NCI-H345 treated with DMSO at 0.1 percent for 48 hours (cell line): ENCODE measurements around the gene PDZD8.
"Not testable (repeated sequence)": the region's sequence is repeated elsewhere in the genome, so short reads cannot be mapped to it uniquely, and the experiment has no call there.

Source experiments
- DNase-seq: peaks from one replicate; lab custom pipeline; 2025; ENCODE audit not compliant: unreplicated experiment; lab: John Stamatoyannopoulos, UW

The PDZD8 gene

DNA sequence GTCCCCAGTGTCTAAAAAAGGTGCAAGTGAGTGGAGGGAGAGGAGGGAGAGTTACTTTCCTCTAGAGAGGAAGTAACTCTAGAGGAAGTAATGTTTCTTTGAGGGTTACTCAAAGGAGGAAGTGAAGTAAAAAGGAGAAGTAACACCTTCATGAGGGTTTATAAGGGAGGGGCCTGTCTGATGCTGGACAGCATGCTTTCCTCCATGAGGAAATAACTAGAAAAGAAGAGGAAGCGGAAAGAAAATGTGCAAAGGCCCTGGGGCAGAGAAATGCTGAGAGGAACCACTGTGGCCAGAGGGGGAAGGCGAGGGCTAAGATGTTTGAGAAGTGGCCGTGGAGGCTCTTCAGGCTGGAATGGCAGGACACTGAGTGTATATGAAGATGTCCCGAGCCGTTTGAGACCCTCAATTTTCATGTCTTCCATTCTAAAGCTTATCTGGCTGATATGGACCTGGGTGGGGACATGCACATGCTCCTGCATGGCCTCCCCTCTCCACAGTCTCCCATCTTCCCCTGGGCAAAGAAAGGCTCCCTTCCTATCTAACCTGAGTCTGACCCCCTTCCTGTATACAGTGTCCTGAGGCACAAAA is 137.7 kb downstream of the PDZD8 start:
- DNase-seq = no peak

DNA sequence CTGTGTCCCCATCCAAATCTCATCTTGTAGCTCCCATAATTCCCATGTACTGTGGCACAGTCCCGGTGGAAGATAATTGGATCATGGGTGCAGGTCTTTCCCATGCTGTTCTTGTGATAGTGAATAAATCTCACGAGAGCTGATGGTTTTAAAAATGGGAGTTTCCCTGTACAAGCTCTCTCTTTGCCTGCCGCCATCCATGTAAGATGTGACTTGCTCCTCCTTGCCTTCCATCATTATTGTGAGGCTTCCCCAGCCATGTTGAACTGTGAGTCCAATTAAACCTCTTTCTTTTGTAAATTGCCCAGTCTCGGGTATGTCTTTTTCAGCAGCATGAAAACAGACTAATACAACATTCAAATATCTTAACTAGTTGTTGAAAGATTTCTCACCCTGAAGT is 145.1 kb downstream of the PDZD8 start:
- not testable (repeated sequence) for DNase-seq

DNA sequence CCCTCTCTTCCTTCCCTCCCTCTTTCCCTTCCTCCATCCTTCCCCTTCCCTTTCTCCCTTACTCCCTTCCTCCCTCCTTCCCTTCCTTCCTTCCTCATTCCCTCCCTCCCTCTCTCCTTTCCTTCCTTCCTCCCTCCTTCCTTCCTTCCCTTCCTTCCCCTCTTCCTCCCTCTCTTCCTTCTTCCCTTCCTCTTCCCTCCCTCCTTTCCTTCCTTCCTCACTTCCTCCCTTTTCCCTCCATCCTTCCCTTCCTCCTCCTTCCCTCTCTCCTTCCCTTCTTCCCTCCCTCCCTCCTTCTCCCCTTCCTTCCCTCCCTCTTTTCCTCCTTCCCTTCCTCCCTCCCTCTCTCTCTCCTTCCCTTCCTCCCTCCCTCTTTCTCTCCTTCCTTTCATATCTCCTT is 147.0 kb downstream of the PDZD8 start:
- no peak for DNase-seq
